PFSK-1 (cell line): ENCODE data around the gene USP46.

Source experiments
- POLR2AphosphoS5 ChIP-seq: IDR thresholded peaks from 2 replicates; pipeline ENCODE4 v1.6.1; 2012; ENCODE audit warnings: low read depth, mild to moderate bottlenecking, control low read depth, low read length, moderate library complexity
- SIN3A ChIP-seq: IDR thresholded peaks from 2 replicates; pipeline ENCODE4 v1.6.1; 2012; ENCODE audit warnings: mild to moderate bottlenecking, low read length, moderate library complexity, borderline replicate concordance; ENCODE audit not compliant: insufficient read depth
- TAF1 ChIP-seq: IDR thresholded peaks from 2 replicates; pipeline ENCODE4 v1.6.1; 2012; ENCODE audit warnings: low read length, control low read depth, borderline replicate concordance; ENCODE audit not compliant: insufficient read depth

DNA sequence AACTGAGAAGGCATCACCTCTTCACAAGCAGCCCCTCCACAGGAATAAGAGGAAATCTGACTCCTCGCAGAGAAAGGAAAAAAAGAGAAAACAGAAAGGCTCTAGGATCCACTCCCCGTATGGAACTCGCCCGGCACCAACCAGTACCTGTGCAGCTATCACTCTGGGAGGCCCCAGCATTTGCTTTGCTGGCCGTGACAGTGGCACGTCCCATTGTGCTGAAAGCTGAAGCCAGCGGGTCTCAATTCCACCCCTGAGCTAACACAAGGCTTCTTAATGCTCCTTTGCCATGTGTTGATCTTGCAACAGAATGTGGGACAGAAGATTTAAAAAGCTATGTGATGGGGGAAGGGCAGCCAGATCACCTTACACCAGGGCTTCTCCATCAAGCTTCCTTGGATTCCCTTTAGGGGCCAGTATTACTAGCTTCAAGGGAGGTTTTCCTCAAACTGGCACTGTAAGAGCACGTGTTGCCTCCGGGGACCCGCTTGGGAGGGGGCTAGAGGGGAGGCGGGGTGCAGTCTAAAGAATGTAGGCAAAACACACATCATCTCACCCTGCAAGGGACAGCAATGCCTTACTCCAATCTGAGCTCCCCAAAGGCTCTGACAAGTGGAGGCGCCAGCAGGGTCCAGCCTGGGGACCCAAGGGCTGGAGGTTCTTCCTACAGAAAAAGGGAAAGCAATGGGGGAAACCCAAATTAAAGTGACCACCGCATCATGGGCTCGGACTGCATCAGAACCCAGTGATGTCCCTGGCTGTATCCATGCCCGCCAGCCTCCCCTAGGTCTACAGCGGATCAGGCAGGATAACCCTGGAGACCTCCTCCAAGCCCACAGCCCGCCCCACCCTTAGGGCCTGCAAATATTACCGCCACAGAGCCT lies 1.2 kb downstream of the USP46 start:
- TF ChIP-seq TAF1 = no peak
- no peak for TF ChIP-seq POLR2AphosphoS5
- no peak for TF ChIP-seq SIN3A
